ENCODE data around the gene AGPAT4.

DNA sequence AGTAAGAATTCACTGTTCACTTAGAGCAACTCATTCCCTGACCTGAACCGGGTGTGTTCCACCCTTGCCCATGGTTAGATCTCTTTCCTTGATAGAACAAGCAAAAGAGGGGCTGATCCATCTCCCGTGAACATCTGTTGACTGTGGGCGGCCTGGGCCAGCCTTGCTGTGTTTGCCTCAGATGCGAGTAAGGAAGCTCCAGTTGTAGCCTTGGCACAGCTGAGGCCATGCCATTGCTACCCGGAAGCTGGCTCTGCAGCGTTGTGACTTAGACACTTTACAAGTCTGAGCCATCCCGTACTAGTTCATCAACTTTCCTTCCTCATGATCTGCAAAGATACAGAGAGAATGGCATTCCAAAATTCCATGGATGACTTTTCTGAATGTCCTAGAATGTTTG lies 143.3 kb downstream of the AGPAT4 start:
- TF ChIP-seq EZH2phosphoT487 (IDR thresholded peaks at IDR 0.05; ENCODE audit: borderline replicate concordance, low read length) = no peak
- TF ChIP-seq, protein P1, sequence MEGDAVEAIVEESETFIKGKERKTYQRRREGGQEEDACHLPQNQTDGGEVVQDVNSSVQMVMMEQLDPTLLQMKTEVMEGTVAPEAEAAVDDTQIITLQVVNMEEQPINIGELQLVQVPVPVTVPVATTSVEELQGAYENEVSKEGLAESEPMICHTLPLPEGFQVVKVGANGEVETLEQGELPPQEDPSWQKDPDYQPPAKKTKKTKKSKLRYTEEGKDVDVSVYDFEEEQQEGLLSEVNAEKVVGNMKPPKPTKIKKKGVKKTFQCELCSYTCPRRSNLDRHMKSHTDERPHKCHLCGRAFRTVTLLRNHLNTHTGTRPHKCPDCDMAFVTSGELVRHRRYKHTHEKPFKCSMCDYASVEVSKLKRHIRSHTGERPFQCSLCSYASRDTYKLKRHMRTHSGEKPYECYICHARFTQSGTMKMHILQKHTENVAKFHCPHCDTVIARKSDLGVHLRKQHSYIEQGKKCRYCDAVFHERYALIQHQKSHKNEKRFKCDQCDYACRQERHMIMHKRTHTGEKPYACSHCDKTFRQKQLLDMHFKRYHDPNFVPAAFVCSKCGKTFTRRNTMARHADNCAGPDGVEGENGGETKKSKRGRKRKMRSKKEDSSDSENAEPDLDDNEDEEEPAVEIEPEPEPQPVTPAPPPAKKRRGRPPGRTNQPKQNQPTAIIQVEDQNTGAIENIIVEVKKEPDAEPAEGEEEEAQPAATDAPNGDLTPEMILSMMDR (IDR thresholded peaks at IDR 0.05; ENCODE audit: low read depth, low read length, poor library complexity, severe bottlenecking) = no peak

Data from DOHH2 (cell line).